B cell (primary cell): ENCODE results near the gene TRPC3.

Experiments used
- EZH2 ChIP-seq: IDR thresholded peaks from 2 replicates; pipeline ENCODE4 v1.6.1; 2012; ENCODE audit warnings: borderline replicate concordance, low read depth, mild to moderate bottlenecking, moderate library complexity, low read length; ENCODE audit not compliant: insufficient read depth, poor library complexity, severe bottlenecking
- TF ChIP-seq, protein P1 (sequence below): fragments of 200-600 bp; IDR thresholded peaks from one replicate; pipeline ENCODE4 v1.8.0; 2022; ENCODE audit warnings: antibody characterized with exemption, mild to moderate bottlenecking

- TF ChIP-seq, protein P1, sequence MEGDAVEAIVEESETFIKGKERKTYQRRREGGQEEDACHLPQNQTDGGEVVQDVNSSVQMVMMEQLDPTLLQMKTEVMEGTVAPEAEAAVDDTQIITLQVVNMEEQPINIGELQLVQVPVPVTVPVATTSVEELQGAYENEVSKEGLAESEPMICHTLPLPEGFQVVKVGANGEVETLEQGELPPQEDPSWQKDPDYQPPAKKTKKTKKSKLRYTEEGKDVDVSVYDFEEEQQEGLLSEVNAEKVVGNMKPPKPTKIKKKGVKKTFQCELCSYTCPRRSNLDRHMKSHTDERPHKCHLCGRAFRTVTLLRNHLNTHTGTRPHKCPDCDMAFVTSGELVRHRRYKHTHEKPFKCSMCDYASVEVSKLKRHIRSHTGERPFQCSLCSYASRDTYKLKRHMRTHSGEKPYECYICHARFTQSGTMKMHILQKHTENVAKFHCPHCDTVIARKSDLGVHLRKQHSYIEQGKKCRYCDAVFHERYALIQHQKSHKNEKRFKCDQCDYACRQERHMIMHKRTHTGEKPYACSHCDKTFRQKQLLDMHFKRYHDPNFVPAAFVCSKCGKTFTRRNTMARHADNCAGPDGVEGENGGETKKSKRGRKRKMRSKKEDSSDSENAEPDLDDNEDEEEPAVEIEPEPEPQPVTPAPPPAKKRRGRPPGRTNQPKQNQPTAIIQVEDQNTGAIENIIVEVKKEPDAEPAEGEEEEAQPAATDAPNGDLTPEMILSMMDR: no peak
- TF ChIP-seq EZH2: no peak
These were observed 28.6 kb downstream of the TRPC3 start for GRCh38 chr4:121923306-121923705.
